Omental fat pad (tissue), 4 donors: Measurements from ENCODE around the gene DPP6. TPM values are rescaled to one million over a fixed set of nuclear protein-coding genes. Genes with fewer than 3 reads are reported as not detected.
"Not testable (repeated sequence)": the region's sequence is repeated elsewhere in the genome, so short reads cannot be mapped to it uniquely, and the experiment has no call there.

Experiments used
- ATAC-seq: fragments of 150-250 bp; one replicate; pipeline ENCODE4 v1.9.1; 2016; ENCODE audit warnings: mild to moderate bottlenecking, moderate library complexity; ENCODE audit not compliant: low FRiP score
- DNase-seq: peaks from one replicate; pipeline ENCODE4 v3.0.0-alpha.2; 2019; ENCODE audit warnings: low spot score
- CTCF ChIP-seq, 3 donors: fragments of 450-650 bp; IDR thresholded peaks; one replicate each; pipeline ENCODE4 v1.5.1; 2016 to 2017; ENCODE audit warnings: antibody characterized with exemption in 3 of 3, mild to moderate bottlenecking in 3 of 3, moderate library complexity in 2 of 3
- total RNA-seq, 4 donors: library from RNA; depleted of rRNA; stranded (reverse); fragments of >200 nt; gene quantifications; one replicate each; pipeline ENCODE4 v1.1.0, GENCODE V29; 2016

DPP6 gene
- total RNA-seq, 4 donors from 2014 or later: 0.13 to 1.8 (median 1.3) TPM

DNA sequence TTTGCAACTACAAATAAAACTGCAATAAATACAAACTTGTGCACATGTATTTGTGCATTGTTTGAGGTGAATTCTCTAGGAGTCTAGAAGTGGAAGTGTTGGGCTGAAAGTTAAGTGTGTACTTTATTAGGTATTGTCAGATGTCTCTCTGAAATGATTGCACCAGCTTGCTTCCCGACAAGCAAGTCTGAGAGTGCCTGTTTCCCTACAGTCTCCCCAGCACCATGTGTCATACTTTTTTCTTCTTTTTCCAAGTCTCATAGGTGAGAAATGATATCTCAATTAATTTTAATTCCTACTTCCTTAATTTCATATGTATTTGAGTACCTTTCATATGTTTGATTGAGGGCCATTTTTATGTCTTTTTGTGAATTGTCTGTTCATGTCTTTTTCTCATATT, 614.6 kb downstream of the DPP6 start:
- no peak for DNase-seq
- TF ChIP-seq CTCF (IDR thresholded peaks at IDR 0.05): no peak
- ATAC-seq: no peak

- no peak for ATAC-seq
- no peak for TF ChIP-seq CTCF (IDR thresholded peaks at IDR 0.05)
- no peak for DNase-seq
These were observed 620.6 kb downstream of the DPP6 start for GRCh38 chr7:154672659-154673415.

- ATAC-seq: no peak
- DNase-seq: no peak
- no peak for TF ChIP-seq CTCF (IDR thresholded peaks at IDR 0.05)
These were observed 622.0 kb downstream of the DPP6 start for GRCh38 chr7:154674191-154674590.

DNA sequence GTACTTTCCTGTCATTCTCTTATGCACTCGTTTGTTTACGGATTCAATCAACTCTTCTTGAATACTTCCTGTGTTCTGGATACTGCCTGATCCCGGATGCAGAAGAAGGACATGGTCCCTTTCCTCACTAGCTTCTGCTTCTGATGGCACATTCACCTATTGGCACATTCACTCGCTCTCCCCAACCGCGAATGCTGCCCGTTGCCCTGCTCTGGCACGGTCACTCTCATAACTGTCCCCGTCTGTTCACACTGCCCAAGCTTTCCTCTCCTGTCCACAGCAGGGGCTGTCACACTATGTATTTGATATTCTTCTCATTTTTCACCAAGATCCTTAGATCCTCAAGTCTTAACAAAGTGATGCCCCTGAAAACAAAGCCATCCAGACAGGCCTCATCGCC, 623.4 kb downstream of the DPP6 start:
- DNase-seq: no peak
- ATAC-seq: no peak
- TF ChIP-seq CTCF (IDR thresholded peaks at IDR 0.05): no peak

- not testable (repeated sequence) for ATAC-seq, DNase-seq
These were observed 623.8 kb downstream of the DPP6 start for GRCh38 chr7:154676033-154676421.

DNA sequence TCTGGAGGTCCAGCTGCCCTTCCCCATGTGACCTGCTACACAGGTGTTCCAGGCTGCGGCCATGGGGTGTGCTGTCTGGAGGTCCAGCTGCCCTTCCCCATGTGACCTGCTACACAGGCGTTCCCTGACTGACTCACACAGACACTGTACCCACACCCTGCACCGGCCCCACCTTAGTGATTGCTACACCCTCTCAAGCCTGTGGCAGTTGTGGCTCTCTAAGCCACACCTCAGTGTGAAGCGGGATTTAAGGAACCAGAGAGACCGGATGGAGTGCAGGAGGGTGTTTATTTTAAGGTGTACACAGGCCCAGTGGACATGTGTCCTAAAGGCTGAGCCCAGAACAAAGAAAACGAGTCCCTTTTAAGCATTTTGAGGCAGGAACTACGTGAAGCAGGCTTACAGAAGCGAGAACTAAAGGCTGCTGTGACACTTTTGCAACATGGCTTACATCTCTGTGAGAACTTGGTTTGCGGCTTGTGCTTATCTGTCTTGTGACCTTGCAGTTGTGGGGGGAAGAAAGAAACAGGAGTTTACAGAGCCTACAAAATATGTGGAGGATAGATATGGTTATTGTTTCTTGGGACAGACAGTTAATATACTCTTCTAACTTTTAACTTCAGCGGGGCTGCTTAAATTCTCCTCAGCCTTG, 624.4 kb downstream of the DPP6 start:
- ATAC-seq (no peak), DNase-seq (no peak)
- no peak for TF ChIP-seq CTCF (IDR thresholded peaks at IDR 0.05)

GRCh38 chr7:154677454-154677853, 625.3 kb downstream of the DPP6 start:
- no peak for TF ChIP-seq CTCF (IDR thresholded peaks at IDR 0.05)
- DNase-seq (no peak), ATAC-seq (no peak)

GRCh38 chr7:154678001-154678550, 625.9 kb downstream of the DPP6 start:
- not testable (repeated sequence) for DNase-seq, ATAC-seq
